GM23338 (cell line): Measurements from ENCODE around the gene GRAMD1B. TPM values are rescaled to one million over a fixed set of nuclear protein-coding genes. Genes with fewer than 3 reads are reported as not detected.

Source experiments
- ATAC-seq: fragments of 200-7000 bp; cut with Tn5 transposase; 3 replicates; pipeline ENCODE4 v1.9.1; 2020
- DNase-seq: peaks from one replicate; pipeline ENCODE4 v3.0.0-alpha.2; 2015; ENCODE audit warnings: low spot score
- H2AFZ ChIP-seq: fragments of 200-600 bp; sonication (generic); 2 replicates; pipeline ENCODE4 v1.8.0; 2016; ENCODE audit warnings: antibody characterized with exemption, mild to moderate bottlenecking, moderate library complexity
- H3F3A ChIP-seq: fragments of 200-600 bp; sonication (generic); replicated peaks from 2 replicates; pipeline ENCODE4 v1.8.0; 2017; ENCODE audit warnings: antibody characterized with exemption, mixed run types, low read depth
- H3K27ac ChIP-seq: fragments of 200-600 bp; sonication (generic); 2 replicates; pipeline ENCODE4 v1.6.1; 2016; ENCODE audit warnings: low read depth
- H3K27me3 ChIP-seq: fragments of 200-600 bp; sonication (generic); 2 replicates; pipeline ENCODE4 v1.8.0; 2016; ENCODE audit warnings: mild to moderate bottlenecking, mixed run types, moderate library complexity; ENCODE audit not compliant: insufficient read depth
- H3K36me3 ChIP-seq: fragments of 200-600 bp; sonication (generic); 2 replicates; pipeline ENCODE4 v1.8.0; 2016; ENCODE audit warnings: mild to moderate bottlenecking; ENCODE audit not compliant: insufficient read depth
- H3K4me1 ChIP-seq: fragments of 200-600 bp; sonication (generic); 2 replicates; pipeline ENCODE4 v1.8.0; 2016; ENCODE audit warnings: mild to moderate bottlenecking, moderate library complexity; ENCODE audit not compliant: insufficient read depth
- H3K4me2 ChIP-seq: fragments of 200-600 bp; sonication (generic); 2 replicates; pipeline ENCODE4 v1.7.1; 2017; ENCODE audit warnings: mixed run types
- H3K4me3 ChIP-seq: fragments of 200-600 bp; sonication (generic); 2 replicates; pipeline ENCODE4 v1.6.1; 2016; ENCODE audit warnings: mixed run types
- H3K79me2 ChIP-seq: fragments of 200-600 bp; sonication (generic); replicated peaks from 2 replicates; pipeline ENCODE4 v1.8.0; 2017; ENCODE audit warnings: mild to moderate bottlenecking; ENCODE audit not compliant: insufficient read depth
- H3K9me2 ChIP-seq: fragments of 200-600 bp; sonication (generic); 2 replicates; pipeline ENCODE4 v1.8.0; 2017; ENCODE audit not compliant: insufficient read depth
- H4K20me1 ChIP-seq: fragments of 200-600 bp; sonication (generic); replicated peaks from 2 replicates; pipeline ENCODE4 v1.8.0; 2017; ENCODE audit warnings: mild to moderate bottlenecking; ENCODE audit not compliant: insufficient read depth
- H3K27ac Mint-ChIP-seq: 2 replicates; pipeline ENCODE4 v1.8.0; 2020; ENCODE audit warnings: inconsistent platforms, mild to moderate bottlenecking, moderate library complexity, mixed read lengths
- H3K27me3 Mint-ChIP-seq: 3 replicates; pipeline ENCODE4 v1.8.0; 2022; ENCODE audit warnings: low read depth, mild to moderate bottlenecking, moderate library complexity, mixed read lengths, inconsistent platforms; ENCODE audit not compliant: insufficient read depth, poor library complexity
- H3K36me3 Mint-ChIP-seq: 3 replicates; pipeline ENCODE4 v1.8.0; 2021; ENCODE audit warnings: low read depth, mild to moderate bottlenecking, inconsistent platforms, moderate library complexity, mixed read lengths
- H3K4me1 Mint-ChIP-seq: 3 replicates; pipeline ENCODE4 v1.8.0; 2020; ENCODE audit warnings: mild to moderate bottlenecking, inconsistent platforms, mixed read lengths
- H3K4me3 Mint-ChIP-seq: 3 replicates; pipeline ENCODE4 v1.8.0; 2021; ENCODE audit warnings: moderate library complexity, mild to moderate bottlenecking, inconsistent platforms, mixed read lengths
- H3K9me3 Mint-ChIP-seq: 3 replicates; pipeline ENCODE4 v1.8.0; 2020; ENCODE audit warnings: moderate library complexity, mild to moderate bottlenecking, inconsistent platforms, mixed read lengths
- REST ChIP-seq: IDR thresholded peaks from one replicate; pipeline ENCODE4 v1.6.1; 2018; ENCODE audit warnings: antibody characterized with exemption; ENCODE audit not compliant: unreplicated experiment
- STAT1 ChIP-seq: IDR thresholded peaks from one replicate; pipeline ENCODE4 v1.6.1; 2016; ENCODE audit warnings: antibody characterized with exemption; ENCODE audit not compliant: unreplicated experiment
- ZNF331 ChIP-seq: fragments of 250-450 bp; sonication (Bioruptor Pico); IDR thresholded peaks from 2 replicates; pipeline ENCODE4 v1.5.0; 2020; ENCODE audit warnings: low read depth, mild to moderate bottlenecking, moderate library complexity
- ZNF462 ChIP-seq: fragments of 250-450 bp; sonication (Bioruptor Pico); IDR thresholded peaks from 2 replicates; pipeline ENCODE4 v1.5.0; 2020; ENCODE audit warnings: mild to moderate bottlenecking, moderate library complexity
- polyA plus RNA-seq: library from polyadenylated mRNA; unstranded; fragments of >200 nt; fragmentation: Nextera tagmentation; extraction: Ambion mirVana; gene quantifications from 2 replicates; pipeline ENCODE4 v1.2.1, GENCODE V29; 2016
- total RNA-seq: library from RNA; depleted of rRNA; stranded (reverse); fragments of >200 nt; shearing (Covaris generic); gene quantifications from 2 replicates; pipeline ENCODE4 v1.2.3, GENCODE V29; 2014

Gene GRAMD1B
- total and polyA plus RNA-seq, 2 experiments from 2014 or later: 3.7 to 24.3 TPM

- ATAC-seq (no peak), DNase-seq (no peak)
- no peaks in the 10 kb centered on the region for H3F3A ChIP-seq
- no peak overlapping the region for H2AFZ ChIP-seq
- 0 out of 2 replicates have a peak, but pooled peaks cover 3% of the 10 kb centered on the region for H3K9me2 ChIP-seq
- no peaks in the 10 kb centered on the region for H3K27me3 ChIP-seq
- H3K36me3 ChIP-seq: no peaks in the 10 kb centered on the region
- Mint-ChIP-seq H3K27me3 (peaks cover 6% of the 10 kb centered on the region), H3K36me3 (peaks cover 5% of the 10 kb centered on the region; the same call in 2 of the 3 replicates), H3K27ac (no peak overlapping the region), H3K4me3 (no peak overlapping the region), H3K9me3 (no peaks in the 10 kb centered on the region), H3K4me1 (no peaks in the 10 kb centered on the region)
- no peak overlapping the region for H3K4me3 ChIP-seq
- no peak for TF ChIP-seq ZNF462
- TF ChIP-seq STAT1: no peak
- no peak for TF ChIP-seq REST
- TF ChIP-seq ZNF331 (CRISPR knock-in tag): no peak
- H3K79me2 ChIP-seq: no peaks in the 10 kb centered on the region
- no peaks in the 10 kb centered on the region for H3K4me1 ChIP-seq
- no peaks in the 10 kb centered on the region for H4K20me1 ChIP-seq
- H3K4me2 ChIP-seq: no peak overlapping the region
- H3K27ac ChIP-seq: no peak overlapping the region
Measured at GRCh38 chr11:123622576-123622975, 192.5 kb downstream of the GRAMD1B start.
